Measurements from ENCODE around the gene PRR12.

- peak; percentile 73 for TF ChIP-seq CTCF (IDR thresholded peaks at IDR 0.05; ENCODE audit: low read depth, low read length)
- TF ChIP-seq POLR2A (IDR thresholded peaks at IDR 0.05; ENCODE audit: extremely low read depth, insufficient read length): no peak
- TF ChIP-seq, protein P1, sequence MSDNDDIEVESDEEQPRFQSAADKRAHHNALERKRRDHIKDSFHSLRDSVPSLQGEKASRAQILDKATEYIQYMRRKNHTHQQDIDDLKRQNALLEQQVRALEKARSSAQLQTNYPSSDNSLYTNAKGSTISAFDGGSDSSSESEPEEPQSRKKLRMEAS (IDR thresholded peaks at IDR 0.05; ENCODE audit: low read depth, low read length): peak; percentile 23; the same call in 1 of the 2 replicates
- TF ChIP-seq MYC (IDR thresholded peaks at IDR 0.05; ENCODE audit: low read depth, low read length): no peak
Observed at GRCh38 chr19:49546825-49547565, 44.0 kb upstream of the PRR12 start.
